ENCODE results near the gene CD34. TPM values are rescaled to one million over a fixed set of nuclear protein-coding genes. Genes with fewer than 3 reads are reported as not detected.

The CD34 gene
- total RNA-seq = 69.6 TPM
- long read RNA-seq, full-length matches to known transcripts = 82 of 99 reads
- long read RNA-seq, partial matches to known transcripts = 10 of 99 reads
- long read RNA-seq, other reads (novel, unspliced or antisense) = 7 of 99 reads

GRCh38 chr1:207910591-207911354 is at the start of gene CD34:
Gene CD34, minus strand, starts transcription at chr1:207911125. Its CDS starts 45 bp downstream, at chr1:207911080.
- Histone ChIP-seq H3K27ac (replicated peaks) (peak within 1 kb of the TSS; percentile 95), H3K4me1 (peaks cover 58% of the 10 kb centered on the region), H3K36me3 (no peaks in the 10 kb centered on the region), H3K9me3 (replicated peaks) (no peaks in the 10 kb centered on the region), H3K27me3 (ENCODE audit: low read depth) (peaks cover 11% of the 10 kb centered on the region), H3K4me3 (peak within 1 kb of the TSS; percentile 77)
- TF ChIP-seq CTCF (IDR thresholded peaks at IDR 0.05; ENCODE audit: borderline replicate concordance) = no peak
- peak; percentile 85 for DNase-seq
- intact Hi-C loops (cut with micrococcal nuclease) = no loop called here

- H3K4me3 ChIP-seq = peak overlapping the region; percentile 70
- no peak for DNase-seq
- H3K27me3 ChIP-seq (ENCODE audit: low read depth) = no peaks in the 10 kb centered on the region
- TF ChIP-seq CTCF (IDR thresholded peaks at IDR 0.05; ENCODE audit: borderline replicate concordance) = no peak
- H3K27ac ChIP-seq (replicated peaks) = peak overlapping the region; percentile 100
- no peaks in the 10 kb centered on the region for H3K36me3 ChIP-seq
- peaks cover 79% of the 10 kb centered on the region for H3K4me1 ChIP-seq
- H3K9me3 ChIP-seq (replicated peaks) = no peaks in the 10 kb centered on the region
- intact Hi-C loops (cut with micrococcal nuclease) = loop anchor here (5.0 kb wide), 1 partner anchor 68 kb away; no protein-coding TSS in a partner anchor
Observed at GRCh38 chr1:207960346-207960745, 49.4 kb upstream of the CD34 start.

- no peaks in the 10 kb centered on the region for H3K9me3 ChIP-seq (replicated peaks)
- H3K27me3 ChIP-seq (ENCODE audit: low read depth) = no peaks in the 10 kb centered on the region
- H3K4me3 ChIP-seq = peak overlapping the region; percentile 70
- H3K4me1 ChIP-seq = peaks cover 76% of the 10 kb centered on the region
- TF ChIP-seq CTCF (IDR thresholded peaks at IDR 0.05; ENCODE audit: borderline replicate concordance) = no peak
- peak overlapping the region; percentile 100 for H3K27ac ChIP-seq (replicated peaks)
- intact Hi-C loops (cut with micrococcal nuclease) = loop anchor here (5.0 kb wide), 1 partner anchor 68 kb away; no protein-coding TSS in a partner anchor
- H3K36me3 ChIP-seq = no peaks in the 10 kb centered on the region
- no peak for DNase-seq
Observed at GRCh38 chr1:207959910-207960309, 49.0 kb upstream of the CD34 start.

- H3K9me3 ChIP-seq (replicated peaks) = peaks cover 2% of the 10 kb centered on the region
- intact Hi-C loops (cut with micrococcal nuclease) = no loop called here
- peak overlapping the region; percentile 100 for H3K27ac ChIP-seq (replicated peaks)
- DNase-seq = peak; percentile 90
- no peaks in the 10 kb centered on the region for H3K36me3 ChIP-seq
- peak overlapping the region; percentile 70 for H3K4me3 ChIP-seq
- H3K4me1 ChIP-seq = peaks cover 71% of the 10 kb centered on the region
- no peaks in the 10 kb centered on the region for H3K27me3 ChIP-seq (ENCODE audit: low read depth)
- TF ChIP-seq CTCF (IDR thresholded peaks at IDR 0.05; ENCODE audit: borderline replicate concordance) = no peak
Observed at GRCh38 chr1:207959141-207959825, 48.4 kb upstream of the CD34 start.

GRCh38 chr1:207958376-207959139 is 47.6 kb upstream of the CD34 start:
- intact Hi-C loops (cut with micrococcal nuclease) = no loop called here
- peak overlapping the region; percentile 100 for H3K27ac ChIP-seq (replicated peaks)
- peaks cover 9% of the 10 kb centered on the region for H3K9me3 ChIP-seq (replicated peaks)
- TF ChIP-seq CTCF (IDR thresholded peaks at IDR 0.05; ENCODE audit: borderline replicate concordance) = no peak
- no peaks in the 10 kb centered on the region for H3K36me3 ChIP-seq
- no peak for DNase-seq
- peak overlapping the region; percentile 70 for H3K4me3 ChIP-seq
- H3K4me1 ChIP-seq = peaks cover 64% of the 10 kb centered on the region
- no peaks in the 10 kb centered on the region for H3K27me3 ChIP-seq (ENCODE audit: low read depth)
